Left hindlimb (tissue), 1 donor: ENCODE measurements around the gene VAV2.
A peak's percentile ranks its signal among the peaks of the same experiment; 100 is the strongest.

Experiments
- DNase-seq: peaks from one replicate; pipeline ENCODE4 v3.0.0-alpha.2; 2018

The VAV2 gene

GRCh38 chr9:134028076-134028475, 36.0 kb upstream of the VAV2 start:
- DNase-seq = no peak

DNA sequence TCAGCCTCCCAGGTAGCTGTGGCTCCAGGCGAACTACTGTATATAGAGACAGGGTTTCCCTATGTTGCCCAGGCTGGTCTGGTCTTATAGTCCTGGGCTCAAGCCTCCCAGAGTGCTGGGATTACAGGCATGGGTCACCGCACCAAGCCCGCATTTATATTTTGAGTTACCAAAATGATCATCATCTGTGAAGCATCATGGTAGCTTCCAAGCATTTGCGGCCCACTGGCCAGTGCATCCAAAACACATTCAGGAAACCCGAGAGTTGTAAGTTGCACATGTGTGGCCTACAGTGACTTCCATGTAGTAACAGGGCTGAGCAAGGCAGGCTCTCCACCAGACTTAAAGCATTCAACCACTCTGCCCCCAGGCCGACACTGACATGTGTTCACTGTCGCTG, 35.4 kb upstream of the VAV2 start:
- DNase-seq = no peak

- no peak for DNase-seq
Measured at GRCh38 chr9:134026981-134027380, 34.9 kb upstream of the VAV2 start.

DNA sequence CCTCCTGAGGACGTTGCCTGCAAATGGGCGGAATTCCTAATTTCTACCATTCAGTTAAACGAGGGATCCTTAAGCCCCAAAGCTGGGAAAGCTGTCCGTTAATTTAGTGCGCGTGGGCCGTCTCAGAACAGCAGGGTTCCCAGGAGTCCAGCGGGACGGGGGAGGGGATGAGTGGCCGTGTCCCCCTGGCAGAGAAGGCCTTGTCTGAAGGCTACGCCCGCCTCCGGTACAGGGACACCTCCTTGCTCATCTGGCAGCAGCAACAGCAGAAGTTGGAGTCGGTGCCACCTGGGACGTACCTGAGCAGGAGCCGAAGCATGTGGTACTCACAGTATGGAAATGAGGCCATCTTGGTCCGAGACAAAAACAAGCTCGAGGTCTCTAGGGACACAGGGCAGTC, 34.5 kb upstream of the VAV2 start:
- peak; percentile 36 for DNase-seq

- DNase-seq = peak; percentile 68
Measured at GRCh38 chr9:134025606-134026541, 33.8 kb upstream of the VAV2 start.

DNA sequence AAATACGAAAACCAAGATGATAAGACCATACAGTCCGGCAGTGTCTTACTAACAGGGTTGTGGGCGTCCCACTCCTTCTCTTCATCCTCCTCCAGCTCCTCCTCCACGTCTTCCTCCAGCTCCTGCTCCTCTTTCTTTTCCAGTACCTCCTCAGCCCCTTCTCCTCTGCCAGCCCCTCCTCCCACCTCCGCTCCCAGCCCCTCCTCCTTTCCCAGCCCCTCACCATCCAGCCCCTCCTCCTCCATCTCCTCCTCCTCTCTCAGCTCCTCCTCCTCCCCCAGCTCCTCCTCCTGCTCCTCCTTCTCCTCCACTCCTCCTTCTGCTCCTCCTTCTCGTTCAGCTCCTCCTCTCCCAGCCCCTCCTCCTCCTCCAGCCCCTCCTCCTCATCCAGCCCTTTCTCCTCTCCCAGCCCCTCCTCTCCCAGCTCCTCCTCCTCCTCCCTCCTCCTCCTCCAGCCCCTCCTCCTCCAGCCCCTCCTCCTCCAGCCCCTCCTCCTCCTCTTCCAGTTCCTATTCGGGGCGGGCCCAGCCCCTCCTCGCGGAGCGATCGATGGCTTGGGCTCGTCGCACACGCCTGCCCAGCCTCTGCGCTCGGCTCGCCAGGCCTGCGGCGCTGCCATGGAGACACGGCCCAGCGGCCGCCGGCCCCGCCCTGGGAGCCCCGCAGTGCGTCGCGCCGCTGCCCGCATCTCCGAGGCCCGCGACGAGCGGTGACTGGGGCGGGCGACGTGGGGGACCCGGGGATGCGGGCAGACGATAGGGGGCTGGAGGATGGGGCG, 32.9 kb upstream of the VAV2 start, which contains the start of gene BRD3OS:
BRD3OS (plus strand) TSS at position 654 of the 778 bp plus-strand sequence. CDS start 1,267 bp downstream, outside the sequence.
- DNase-seq = peak; percentile 100

GRCh38 chr9:134024214-134024792, 32.2 kb upstream of the VAV2 start:
- no peak for DNase-seq

GRCh38 chr9:134014946-134015345, 22.8 kb upstream of the VAV2 start:
- no peak for DNase-seq

GRCh38 chr9:134011401-134011800, 19.3 kb upstream of the VAV2 start:
- no peak for DNase-seq

GRCh38 chr9:134010310-134011173, 18.4 kb upstream of the VAV2 start:
- no peak for DNase-seq

GRCh38 chr9:134007571-134007970, 15.4 kb upstream of the VAV2 start:
- DNase-seq = no peak

DNA sequence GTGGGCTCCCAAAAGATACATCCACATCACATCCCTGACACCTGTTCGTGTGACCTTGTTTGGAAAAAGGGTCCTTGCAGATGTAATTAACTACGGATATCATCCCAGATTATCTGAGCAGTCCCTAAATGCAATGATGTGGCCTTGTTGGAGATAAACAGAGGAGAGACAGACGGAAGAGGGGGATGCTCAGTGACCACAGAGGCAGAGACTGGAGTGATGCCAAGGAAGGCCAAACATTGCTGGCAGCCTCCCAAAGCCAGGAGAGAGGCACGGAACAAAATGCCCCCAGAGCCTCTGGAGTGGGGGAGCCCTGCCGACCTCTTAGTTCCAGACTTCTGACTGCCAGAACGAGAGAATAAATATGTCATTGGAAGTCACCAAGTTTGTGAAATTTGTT, 15.0 kb upstream of the VAV2 start:
- no peak for DNase-seq

DNA sequence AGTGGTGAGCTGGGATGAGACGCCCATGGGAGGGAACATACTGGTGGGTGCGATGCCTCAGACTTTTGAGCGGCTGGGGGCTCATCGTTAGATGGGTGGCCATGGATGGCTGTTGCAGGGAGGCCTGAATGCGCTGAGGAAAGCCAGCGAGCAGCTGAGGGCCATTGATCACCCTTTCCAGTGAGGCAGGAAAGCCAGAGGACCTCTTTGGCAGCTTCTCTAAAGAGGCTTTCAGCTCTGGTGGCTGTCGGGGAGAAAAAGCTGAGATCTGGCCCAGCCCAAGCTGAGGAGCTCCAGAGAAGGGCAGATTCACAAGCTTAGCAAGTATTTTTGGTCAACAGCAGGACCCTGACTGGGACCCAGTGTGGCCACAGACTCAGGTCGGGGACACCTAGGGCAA, 13.3 kb upstream of the VAV2 start:
- DNase-seq = no peak

DNA sequence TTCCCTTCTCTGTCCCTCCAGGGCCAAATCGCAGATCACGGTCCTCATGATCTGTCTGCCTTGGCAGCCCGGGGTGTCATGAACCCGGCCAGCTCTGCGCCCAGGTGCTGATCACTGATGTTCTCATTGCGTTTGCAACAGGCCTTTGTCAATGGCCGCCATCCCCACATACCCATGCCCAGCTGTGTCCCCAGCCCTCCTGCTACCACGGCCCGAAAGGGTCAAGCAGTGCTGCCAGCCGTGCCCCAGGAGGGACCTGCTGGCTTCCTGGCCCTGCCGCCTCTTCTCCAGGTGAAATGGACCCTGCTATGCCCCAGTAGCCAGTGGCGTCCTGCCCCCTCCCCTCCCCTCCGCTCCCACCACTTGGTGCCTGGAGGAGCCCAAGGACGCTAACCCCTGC, 12.8 kb upstream of the VAV2 start:
- DNase-seq = no peak

DNA sequence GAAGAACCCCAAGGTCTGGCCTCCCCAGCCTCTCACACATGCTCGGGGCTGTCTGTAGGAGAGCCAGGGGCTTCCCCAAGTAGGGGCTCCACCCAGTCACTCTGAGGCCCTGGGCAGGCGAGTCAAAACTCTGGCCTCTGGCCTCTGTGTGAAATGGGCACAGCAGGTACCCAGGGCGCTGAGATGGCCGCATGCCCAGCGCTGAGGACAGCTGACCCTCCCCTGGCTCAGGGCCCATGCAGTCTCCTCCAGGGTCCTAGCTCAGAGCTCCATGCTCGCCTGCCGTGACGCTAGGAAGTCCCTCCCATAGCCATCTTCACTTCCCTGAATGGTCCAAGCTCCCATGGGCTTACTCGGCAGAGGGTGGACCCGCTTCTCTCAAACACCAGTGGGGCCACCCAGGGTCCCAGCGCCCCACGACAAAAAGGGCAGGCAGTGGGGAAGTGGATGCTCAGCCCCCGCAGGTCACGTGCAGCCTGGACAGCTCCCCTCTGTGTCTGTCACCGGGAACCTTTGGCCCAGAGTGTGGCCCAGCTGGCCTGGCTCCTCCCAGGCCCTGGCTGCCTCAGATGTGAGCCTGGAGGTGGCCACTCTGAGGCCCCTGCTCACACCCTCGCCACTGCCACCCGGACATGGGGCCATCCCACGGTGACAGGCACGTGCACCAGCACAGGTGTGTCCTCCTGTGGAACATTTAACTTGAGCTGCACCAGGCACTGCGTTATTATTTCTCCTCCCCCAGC, 12.2 kb upstream of the VAV2 start:
- no peak for DNase-seq

DNA sequence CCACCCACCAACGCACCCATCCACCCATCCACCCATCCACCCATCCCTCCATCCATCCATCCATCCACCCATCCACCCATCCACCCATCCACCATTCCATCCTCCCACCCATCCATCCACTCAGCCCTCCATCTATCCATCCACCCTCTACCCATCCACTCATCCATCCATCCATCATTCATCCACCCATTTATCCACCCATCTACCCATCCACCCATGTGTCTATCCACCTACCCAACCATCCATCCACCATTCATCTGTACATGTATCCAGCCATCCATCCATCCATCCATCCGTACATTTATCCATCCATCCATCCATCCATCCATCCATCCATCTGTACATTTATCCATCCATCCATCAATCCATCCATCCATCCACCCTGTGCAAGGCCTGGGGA, 11.1 kb upstream of the VAV2 start:
- no peak for DNase-seq

GRCh38 chr9:134002796-134003195, 10.7 kb upstream of the VAV2 start:
- no peak for DNase-seq

GRCh38 chr9:133999851-134000265, 7.7 kb upstream of the VAV2 start:
- peak; percentile 79 for DNase-seq

DNA sequence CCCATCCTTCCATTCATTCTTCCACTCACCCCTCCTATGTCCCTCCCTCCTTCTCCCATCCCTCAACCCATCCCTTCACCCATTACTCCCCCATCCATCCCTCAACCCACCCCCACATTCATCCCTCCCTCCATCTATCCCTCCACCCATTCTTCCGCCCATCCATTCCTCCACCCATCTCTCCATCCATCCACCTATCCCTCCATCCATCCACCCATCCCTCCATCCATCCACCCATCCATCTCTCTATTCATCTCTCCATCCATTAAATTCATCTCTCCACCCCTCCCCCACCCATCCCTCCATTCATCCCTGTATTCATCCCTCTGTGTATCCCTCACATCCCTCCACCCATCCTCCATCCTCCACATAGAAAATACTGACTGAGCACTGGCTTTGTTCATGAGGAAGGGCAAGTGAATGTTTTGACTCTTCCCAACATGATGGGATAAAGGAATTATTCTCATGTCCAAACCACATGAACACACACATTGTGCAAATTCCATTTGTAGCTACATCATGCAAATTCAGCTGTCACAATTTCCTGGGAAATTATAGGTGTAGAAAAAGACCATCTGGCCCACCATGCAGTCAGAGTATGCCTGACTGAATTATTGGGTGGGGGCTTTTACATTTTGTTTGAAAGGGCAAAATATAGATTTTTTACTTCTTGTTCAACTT, 6.9 kb upstream of the VAV2 start:
- no peak for DNase-seq

DNA sequence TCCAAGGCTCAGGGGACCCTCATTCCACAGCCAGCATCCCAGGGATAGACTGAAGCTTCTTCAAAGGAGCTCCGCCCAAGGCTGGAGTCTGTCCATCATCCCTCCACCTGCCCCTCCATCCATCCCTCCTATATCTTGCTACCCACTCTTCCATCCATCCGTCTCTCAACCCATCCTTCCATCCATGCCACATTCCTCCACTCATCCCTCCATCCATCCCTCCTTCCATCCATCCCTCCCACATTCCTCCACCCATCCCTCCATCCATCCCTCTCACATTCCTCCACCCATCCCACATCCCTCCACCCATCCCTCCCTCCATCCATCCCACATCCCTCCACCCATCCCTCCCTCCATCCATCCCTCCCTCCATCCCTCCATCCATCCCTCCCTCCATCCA, 5.5 kb upstream of the VAV2 start:
- no peak for DNase-seq
